HCT116 (cell line): ENCODE results near the gene ZNF493. TPM values are rescaled to one million over a fixed set of nuclear protein-coding genes. Genes with fewer than 3 reads are reported as not detected.

ENCODE experiments used
- ATAC-seq: fragments of 200-7000 bp; cut with Tn5 transposase; 2 replicates; pipeline ENCODE4 v1.9.1; 2020; ENCODE audit warnings: mild to moderate bottlenecking, moderate library complexity
- BruUV-seq: library from RNA; stranded (reverse); fragments of 400-500 nt; replicated peaks from 2 replicates; lab custom pipeline; 2021; lab: Mats Ljungman, UMichigan
- CTCF ChIA-PET: fragments of 300-600 bp; sonication (Branson Sonifier 250); formaldehyde crosslinking; loops from one replicate; lab custom pipeline; 2021; ENCODE audit warnings: antibody characterized with exemption; lab: Charles Lee
- POLR2A ChIA-PET: fragments of 300-600, 350-600 bp; sonication (Branson Sonifier 250); formaldehyde crosslinking; loops from one replicate; lab custom pipeline; 2021; ENCODE audit warnings: antibody characterized with exemption; lab: Charles Lee
- RAD21 ChIA-PET, 2 experiments: fragments of 300-600 bp; sonication (Branson Sonifier 250); formaldehyde crosslinking; loops; one replicate each; lab custom pipeline; 2023; ENCODE audit warnings: low total read pairs in 2 of 2; ENCODE audit not compliant: uncharacterized antibody in 2 of 2, unreplicated experiment in 2 of 2, low non-redundant PET in 1 of 2; lab: Charles Lee
- DNase-seq: peaks from one replicate; pipeline ENCODE4 v3.0.0-alpha.2; 2010; ENCODE audit warnings: low read depth, low spot score
- H2AFZ ChIP-seq: fragments of 200-600 bp; shearing (Covaris generic), sonication (generic); 2 replicates; pipeline ENCODE4 v1.6.1; 2017; ENCODE audit warnings: low read depth, mixed run types, mixed read lengths, antibody characterized with exemption, low read length; ENCODE audit not compliant: poor library complexity, severe bottlenecking
- H3K27ac ChIP-seq: 2 replicates; pipeline ENCODE4 v1.5.1; 2012; ENCODE audit warnings: low read depth, low read length
- H3K27me3 ChIP-seq: fragments of 200-600 bp; sonication (generic); 2 replicates; pipeline ENCODE4 v1.6.1; 2016; ENCODE audit warnings: mixed run types, low read length, mixed read lengths; ENCODE audit not compliant: insufficient read depth
- H3K36me3 ChIP-seq, 2 experiments: fragments of 200-500 bp in 1 of 2; fragments of 200-600 bp in 1 of 2; sonication (Bioruptor generic) in 1 of 2; sonication (generic) in 1 of 2; 2 replicates each; pipeline versions ENCODE4 v1.5.1 to v1.6.1; 2014 to 2016; ENCODE audit warnings: low read length in 2 of 2, inconsistent platforms in 1 of 2, mixed read lengths in 1 of 2, mixed run types in 1 of 2; ENCODE audit not compliant: insufficient read depth in 2 of 2, control insufficient read depth in 1 of 2
- H3K4me1 ChIP-seq, 2 experiments: fragments of 200-600 bp in 1 of 2; sonication (generic) in 1 of 2; 2 replicates each; pipeline versions ENCODE4 v1.5.1 to v1.6.1; 2012 to 2017; ENCODE audit warnings: low read length in 2 of 2, inconsistent platforms in 1 of 2, mild to moderate bottlenecking in 1 of 2, mixed read lengths in 1 of 2, mixed run types in 1 of 2, moderate library complexity in 1 of 2; ENCODE audit not compliant: insufficient read depth in 2 of 2, control insufficient read depth in 1 of 2
- H3K4me2 ChIP-seq: fragments of 200-600 bp; sonication (generic); 2 replicates; pipeline ENCODE4 v1.6.1; 2017; ENCODE audit warnings: mixed run types, low read length, mixed read lengths
- H3K4me3 ChIP-seq, 2 experiments: fragments of 200-600 bp in 1 of 2; sonication (generic) in 1 of 2; replicated peaks in 1 of 2; 2 replicates each; pipeline ENCODE4 v1.5.1; 2011 to 2016; ENCODE audit warnings: low read length in 2 of 2, control low read depth in 1 of 2, low read depth in 1 of 2, mild to moderate bottlenecking in 1 of 2, mixed read lengths in 1 of 2, mixed run types in 1 of 2
- H3K79me2 ChIP-seq: fragments of 200-600 bp; sonication (generic); 2 replicates; pipeline ENCODE4 v1.6.1; 2017; ENCODE audit warnings: mild to moderate bottlenecking, mixed run types, low read length, moderate library complexity, mixed read lengths; ENCODE audit not compliant: insufficient read depth
- H3K9ac ChIP-seq: fragments of 200-600 bp; sonication (generic); 2 replicates; pipeline ENCODE4 v1.6.1; 2016; ENCODE audit warnings: low read length, mixed read lengths
- H3K9me2 ChIP-seq: fragments of 200-600 bp; sonication (generic), shearing (Covaris generic); 2 replicates; pipeline ENCODE4 v1.6.1; 2017; ENCODE audit warnings: mixed run types, mild to moderate bottlenecking, moderate library complexity; ENCODE audit not compliant: insufficient read depth
- H3K9me3 ChIP-seq, 2 experiments: fragments of 200-500 bp in 1 of 2; fragments of 200-600 bp in 1 of 2; sonication (Bioruptor generic) in 1 of 2; sonication (generic) in 1 of 2; 2 replicates each; pipeline ENCODE4 v1.6.1; 2014 to 2017; ENCODE audit warnings: low read length in 2 of 2, mixed read lengths in 2 of 2, inconsistent platforms in 1 of 2, low read depth in 1 of 2, mild to moderate bottlenecking in 1 of 2, mixed run types in 1 of 2, moderate library complexity in 1 of 2; ENCODE audit not compliant: control insufficient read depth in 1 of 2, insufficient read depth in 1 of 2
- H4K20me1 ChIP-seq: fragments of 200-600 bp; sonication (generic), shearing (Covaris generic); 2 replicates; pipeline ENCODE4 v1.6.1; 2017; ENCODE audit warnings: mixed run types, mild to moderate bottlenecking, moderate library complexity; ENCODE audit not compliant: insufficient read depth
- ATF3 ChIP-seq: IDR thresholded peaks from 2 replicates; pipeline ENCODE4 v1.6.1; 2012
- CEBPB ChIP-seq: IDR thresholded peaks from 2 replicates; pipeline ENCODE4 v1.6.1; 2012; ENCODE audit warnings: low read depth
- CTCF ChIP-seq, 3 experiments: fragments of 200-600 bp in 1 of 3; sonication (generic) in 1 of 3; IDR thresholded peaks in 2 of 3; conservative IDR thresholded peaks in 1 of 3; 2 replicates each; pipeline ENCODE4 v1.5.1; 2012 to 2017; ENCODE audit warnings: low read depth in 2 of 3, low read length in 2 of 3, antibody characterized with exemption in 1 of 3, borderline replicate concordance in 1 of 3, control low read depth in 1 of 3, mild to moderate bottlenecking in 1 of 3, mixed read lengths in 1 of 3, mixed run types in 1 of 3, moderate library complexity in 1 of 3; ENCODE audit not compliant: insufficient read depth in 1 of 3
- ELF1 ChIP-seq: IDR thresholded peaks from 2 replicates; pipeline ENCODE4 v1.6.1; 2012; ENCODE audit warnings: low read depth, borderline replicate concordance
- FOSL1 ChIP-seq: IDR thresholded peaks from 2 replicates; pipeline ENCODE4 v1.6.1; 2012; ENCODE audit warnings: low read depth
- JUND ChIP-seq: IDR thresholded peaks from 2 replicates; pipeline ENCODE4 v1.6.1; 2012
- POLR2AphosphoS5 ChIP-seq: IDR thresholded peaks from 2 replicates; pipeline ENCODE4 v1.6.1; 2011; ENCODE audit warnings: mild to moderate bottlenecking, low read depth, low read length, moderate library complexity
- SRF ChIP-seq: IDR thresholded peaks from 2 replicates; pipeline ENCODE4 v1.6.1; 2012; ENCODE audit warnings: low read depth
- TCF7L2 ChIP-seq: IDR thresholded peaks from 2 replicates; pipeline ENCODE4 v1.7.0; 2011; ENCODE audit warnings: borderline replicate concordance, inconsistent platforms; ENCODE audit not compliant: insufficient read depth, insufficient read length; ENCODE audit errors: extremely low read depth
- YY1 ChIP-seq: IDR thresholded peaks from 2 replicates; pipeline ENCODE4 v1.6.1; 2011; ENCODE audit warnings: low read length, low read depth, moderate library complexity, mild to moderate bottlenecking; ENCODE audit not compliant: insufficient replicate concordance; ENCODE audit errors: extremely low read depth
- ZBTB33 ChIP-seq: IDR thresholded peaks from 2 replicates; pipeline ENCODE4 v1.6.1; 2011; ENCODE audit warnings: mild to moderate bottlenecking, low read length, moderate library complexity; ENCODE audit not compliant: insufficient replicate concordance; ENCODE audit errors: extremely low read depth
- ZFX ChIP-seq: fragments of 450-650 bp; IDR thresholded peaks from 2 replicates; pipeline ENCODE4 v1.6.1; 2017
- intact Hi-C: fragments of 100-400 bp; cut with micrococcal nuclease; formaldehyde crosslinking; loops from 2 replicates; pipeline ENCODE4 v1.10.0; 2022
- total RNA-seq: library from RNA; stranded (reverse); gene quantifications from one replicate; pipeline ENCODE4 v1.2.1, GENCODE V29; 2021; ENCODE audit not compliant: unreplicated experiment

ZNF493 gene
- total RNA-seq, 1 experiment from 2014 or later: 2.2 TPM

- no TSS peak for BruUV-seq
- POLR2A ChIA-PET: no interaction called here
- Histone ChIP-seq H4K20me1 (no peaks in the 10 kb centered on the region), H2AFZ (no peak overlapping the region), H3K36me3 (0 out of 4 replicates have a peak, but pooled peaks cover 0 to 3% of the 10 kb centered on the region in 2 experiments), H3K27ac (no peak overlapping the region), H3K9ac (no peak overlapping the region), H3K27me3 (no peaks in the 10 kb centered on the region), H3K4me3 (no peak overlapping the region), H3K4me2 (no peak overlapping the region), H3K4me1 (no peaks in the 10 kb centered on the region), H3K79me2 (0 out of 2 replicates have a peak, but pooled peaks cover 4% of the 10 kb centered on the region), H3K9me3 (peaks cover 0 to 3% of the 10 kb centered on the region in 2 experiments; a peak in 2 of 4 replicates), H3K9me2 (no peaks in the 10 kb centered on the region)
- DNase-seq (no peak), ATAC-seq (no peak)
- RAD21 ChIA-PET: no interaction called here
- TF ChIP-seq SRF (no peak), CEBPB (no peak)
- CTCF ChIA-PET: no interaction called here
- intact Hi-C loops: no loop called here
Measured at GRCh38 chr19:21396121-21396520, 812 bp upstream of the ZNF493 start.

DNA sequence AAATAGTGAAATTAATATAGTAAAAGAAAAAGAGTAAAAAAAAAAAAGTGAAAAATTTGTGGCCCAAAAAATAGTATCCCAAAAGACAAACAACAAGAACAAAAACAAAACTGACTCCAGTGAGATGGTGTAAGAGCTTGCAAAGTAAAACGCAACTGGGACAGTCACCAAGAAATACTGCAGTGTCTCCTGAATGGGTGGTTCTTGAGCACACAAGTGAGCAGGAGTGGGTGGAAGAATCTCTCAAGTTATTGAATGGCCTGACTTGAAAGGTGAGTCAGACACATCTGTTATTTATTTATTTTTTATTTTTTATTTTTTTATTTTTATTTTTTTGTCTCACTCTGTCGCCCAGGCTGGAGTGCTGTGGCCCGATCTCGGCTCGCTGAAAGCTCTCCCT is 1.9 kb downstream of the ZNF493 start:
- no peak overlapping the region for H3K4me2 ChIP-seq
- BruUV-seq: no TSS peak
- no peak overlapping the region for H3K4me3 ChIP-seq
- H3K79me2 ChIP-seq: 0 out of 2 replicates have a peak, but pooled peaks cover 4% of the 10 kb centered on the region
- RAD21 ChIA-PET: no interaction called here
- POLR2A ChIA-PET: no interaction called here
- 0 out of 4 replicates have a peak, but pooled peaks cover 0 to 3% of the 10 kb centered on the region in 2 experiments for H3K36me3 ChIP-seq
- no peak overlapping the region for H2AFZ ChIP-seq
- H4K20me1 ChIP-seq: no peaks in the 10 kb centered on the region
- no peaks in the 10 kb centered on the region for H3K9me2 ChIP-seq
- intact Hi-C loops: no loop called here
- CTCF ChIA-PET: no interaction called here
- no peak overlapping the region for H3K27ac ChIP-seq
- no peaks in the 10 kb centered on the region for H3K4me1 ChIP-seq
- H3K9me3 ChIP-seq: peaks cover 0 to 3% of the 10 kb centered on the region in 2 experiments; a peak in 2 of 4 replicates
- no peaks in the 10 kb centered on the region for H3K27me3 ChIP-seq
- ATAC-seq (no peak), DNase-seq (no peak)
- H3K9ac ChIP-seq: no peak overlapping the region
- TF ChIP-seq ZFX (no peak), CTCF (IDR thresholded peaks at IDR 0.05 in 2 of 3, conservative IDR thresholded peaks at IDR 0.05 in 1 of 3; ENCODE audit: borderline replicate concordance in 1 of 3, insufficient read depth in 1 of 3, low read depth in 2 of 3, low read length in 2 of 3) (no peak), YY1 (no peak), ATF3 (no peak), FOSL1 (no peak), ELF1 (no peak), POLR2AphosphoS5 (no peak), JUND (no peak), ZBTB33 (no peak), TCF7L2 (no peak)
